Calu3 (cell line): ENCODE measurements around the gene RAB4B. TPM values are rescaled to one million over a fixed set of nuclear protein-coding genes. Genes with fewer than 3 reads are reported as not detected.
"Not testable (repeated sequence)": the region's sequence is repeated elsewhere in the genome, so short reads cannot be mapped to it uniquely, and the experiment has no call there.

ENCODE experiments used
- BruUV-seq: library from RNA; stranded (reverse); fragments of 400-500 nt; replicated peaks from 2 replicates; lab custom pipeline; 2021; lab: Mats Ljungman, UMichigan
- CTCF ChIA-PET: fragments of 300-600 bp; sonication (Branson Sonifier 250); formaldehyde crosslinking; loops from one replicate; lab custom pipeline; 2022; ENCODE audit warnings: antibody characterized with exemption; lab: Charles Lee
- DNase-seq: peaks from one replicate; pipeline ENCODE4 v3.0.0; 2022
- H3K27ac Mint-ChIP-seq: one replicate; pipeline ENCODE4 v1.8.0; 2022; ENCODE audit warnings: mixed read lengths; ENCODE audit not compliant: unreplicated experiment
- H3K27me3 Mint-ChIP-seq: one replicate; pipeline ENCODE4 v1.8.0; 2022; ENCODE audit warnings: mixed read lengths; ENCODE audit not compliant: unreplicated experiment
- H3K36me3 Mint-ChIP-seq: one replicate; pipeline ENCODE4 v1.8.0; 2022; ENCODE audit warnings: mild to moderate bottlenecking, moderate library complexity, mixed read lengths; ENCODE audit not compliant: insufficient read depth, unreplicated experiment
- H3K4me1 Mint-ChIP-seq: one replicate; pipeline ENCODE4 v1.8.0; 2022; ENCODE audit warnings: mild to moderate bottlenecking, low read depth, mixed read lengths; ENCODE audit not compliant: unreplicated experiment
- H3K4me3 Mint-ChIP-seq: one replicate; pipeline ENCODE4 v1.8.0; 2022; ENCODE audit warnings: mild to moderate bottlenecking, low read depth, moderate library complexity, mixed read lengths; ENCODE audit not compliant: unreplicated experiment
- H3K9me3 Mint-ChIP-seq: one replicate; pipeline ENCODE4 v1.8.0; 2022; ENCODE audit warnings: low read depth, mixed read lengths; ENCODE audit not compliant: unreplicated experiment
- CTCF ChIP-seq: fragments of 200-600 bp; IDR thresholded peaks from one replicate; pipeline ENCODE4 v1.8.0; 2022; ENCODE audit warnings: antibody characterized with exemption; ENCODE audit not compliant: unreplicated experiment
- intact Hi-C: fragments of 100-400 bp; cut with micrococcal nuclease; formaldehyde crosslinking; loops from one replicate; pipeline ENCODE4 v1.10.0; 2022; ENCODE audit not compliant: unreplicated experiment
- total RNA-seq: library from RNA; stranded (reverse); gene quantifications from 2 replicates; pipeline ENCODE4 v1.2.3, GENCODE V29; 2022

The RAB4B gene
- total RNA-seq, 1 experiment from 2014 or later, result 22.7 TPM

- intact Hi-C loops, H3K27ac Mint-ChIP-seq, H3K27me3 Mint-ChIP-seq, H3K36me3 Mint-ChIP-seq, BruUV-seq, CTCF ChIA-PET, DNase-seq, H3K4me3 Mint-ChIP-seq, H3K9me3 Mint-ChIP-seq: not testable (repeated sequence)
- peaks cover 28% of the 10 kb centered on the region for H3K4me1 Mint-ChIP-seq
These were observed 48.3 kb downstream of the RAB4B start for GRCh38 chr19:40826312-40826698.

GRCh38 chr19:40826699-40827385 lies 48.8 kb downstream of the RAB4B start:
- BruUV-seq, H3K27me3 Mint-ChIP-seq, H3K9me3 Mint-ChIP-seq, H3K4me3 Mint-ChIP-seq, CTCF ChIA-PET, DNase-seq, H3K27ac Mint-ChIP-seq, intact Hi-C loops: not testable (repeated sequence)
- Mint-ChIP-seq H3K36me3 (peaks cover 11% of the 10 kb centered on the region), H3K4me1 (peaks cover 31% of the 10 kb centered on the region)

GRCh38 chr19:40827386-40828247 lies 49.6 kb downstream of the RAB4B start:
- DNase-seq, result no peak
- Mint-ChIP-seq H3K27me3 (no peaks in the 10 kb centered on the region), H3K27ac (no peak overlapping the region), H3K36me3 (peaks cover 16% of the 10 kb centered on the region), H3K4me1 (peaks cover 31% of the 10 kb centered on the region), H3K4me3 (no peak overlapping the region), H3K9me3 (no peaks in the 10 kb centered on the region)
- intact Hi-C loops, result no loop called here
- TF ChIP-seq CTCF, result no peak
- CTCF ChIA-PET, result no interaction called here
- no TSS peak for BruUV-seq

GRCh38 chr19:40829205-40829604 lies 51.2 kb downstream of the RAB4B start:
- CTCF ChIA-PET, result no interaction called here
- no peak for TF ChIP-seq CTCF
- Mint-ChIP-seq H3K4me1 (peaks cover 15% of the 10 kb centered on the region), H3K27ac (no peak overlapping the region), H3K27me3 (no peaks in the 10 kb centered on the region), H3K4me3 (no peak overlapping the region), H3K36me3 (peaks cover 16% of the 10 kb centered on the region), H3K9me3 (no peaks in the 10 kb centered on the region)
- BruUV-seq, result no TSS peak
- intact Hi-C loops, result no loop called here
- no peak for DNase-seq

GRCh38 chr19:40830741-40831140 lies 52.7 kb downstream of the RAB4B start:
- H3K36me3 Mint-ChIP-seq, result peaks cover 16% of the 10 kb centered on the region
- DNase-seq, H3K27me3 Mint-ChIP-seq, H3K27ac Mint-ChIP-seq, H3K4me3 Mint-ChIP-seq, intact Hi-C loops, BruUV-seq, CTCF ChIA-PET, H3K9me3 Mint-ChIP-seq: not testable (repeated sequence)
- H3K4me1 Mint-ChIP-seq, result peaks cover 13% of the 10 kb centered on the region
